KMS-11 (cell line): ENCODE results near the gene SLC5A6.
A peak's percentile ranks its signal among the peaks of the same experiment; 100 is the strongest.

Experiments
- H2AFZ ChIP-seq: fragments of 200-600 bp; sonication (generic); 2 replicates; pipeline ENCODE4 v1.6.1; 2016; ENCODE audit warnings: antibody characterized with exemption, mixed run types, low read depth
- H3K27ac ChIP-seq: fragments of 200-600 bp; sonication (generic); 2 replicates; pipeline ENCODE4 v1.6.1; 2016; ENCODE audit warnings: mild to moderate bottlenecking, mixed run types
- H3K27me3 ChIP-seq: fragments of 200-600 bp; sonication (generic); 2 replicates; pipeline ENCODE4 v1.6.1; 2017; ENCODE audit warnings: mild to moderate bottlenecking, low read depth, mixed run types, moderate library complexity; ENCODE audit not compliant: insufficient read depth
- H3K36me3 ChIP-seq: fragments of 200-600 bp; sonication (generic); 2 replicates; pipeline ENCODE4 v1.6.1; 2017; ENCODE audit warnings: mild to moderate bottlenecking, mixed run types; ENCODE audit not compliant: insufficient read depth
- H3K4me1 ChIP-seq: fragments of 200-600 bp; sonication (generic); 2 replicates; pipeline ENCODE4 v1.6.1; 2016; ENCODE audit warnings: mild to moderate bottlenecking, low read depth, mixed run types; ENCODE audit not compliant: poor library complexity, severe bottlenecking
- H3K4me2 ChIP-seq: fragments of 200-600 bp; sonication (generic); 2 replicates; pipeline ENCODE4 v1.7.0; 2016; ENCODE audit warnings: mild to moderate bottlenecking, mixed run types
- H3K4me3 ChIP-seq: fragments of 200-600 bp; sonication (generic); IDR thresholded peaks from 2 replicates; pipeline ENCODE4 v1.6.1; 2017; ENCODE audit warnings: low read depth, low read length, mixed read lengths; ENCODE audit not compliant: insufficient read depth
- H3K79me2 ChIP-seq: fragments of 200-600 bp; sonication (generic); 2 replicates; pipeline ENCODE4 v1.6.1; 2016; ENCODE audit warnings: low read depth, mixed run types; ENCODE audit not compliant: insufficient read depth
- H3K9ac ChIP-seq: fragments of 200-600 bp; sonication (generic); 2 replicates; pipeline ENCODE4 v1.6.1; 2016; ENCODE audit warnings: mild to moderate bottlenecking, mixed run types
- H4K20me1 ChIP-seq: fragments of 200-600 bp; sonication (generic); 2 replicates; pipeline ENCODE4 v1.6.1; 2016; ENCODE audit warnings: mild to moderate bottlenecking, mixed run types; ENCODE audit not compliant: insufficient read depth
- CTCF ChIP-seq: fragments of 200-600 bp; sonication (generic); conservative IDR thresholded peaks from 2 replicates; pipeline ENCODE4 v1.6.1; 2017; ENCODE audit warnings: low read depth, mild to moderate bottlenecking, antibody characterized with exemption, low read length, moderate library complexity, mixed read lengths

The SLC5A6 gene

GRCh38 chr2:27184115-27184514, 28.0 kb downstream of the SLC5A6 start:
- H3K4me3 ChIP-seq, result no peak overlapping the region
- no peaks in the 10 kb centered on the region for H3K36me3 ChIP-seq
- H2AFZ ChIP-seq, result no peak overlapping the region
- TF ChIP-seq CTCF, result no peak
- H3K9ac ChIP-seq, result no peak overlapping the region
- H3K27ac ChIP-seq, result no peak overlapping the region
- H3K4me1 ChIP-seq, result peaks cover 39% of the 10 kb centered on the region
- no peaks in the 10 kb centered on the region for H4K20me1 ChIP-seq
- no peak overlapping the region for H3K4me2 ChIP-seq
- no peaks in the 10 kb centered on the region for H3K79me2 ChIP-seq
- H3K27me3 ChIP-seq, result no peaks in the 10 kb centered on the region

GRCh38 chr2:27182346-27182745, 29.7 kb downstream of the SLC5A6 start:
- H3K9ac ChIP-seq, result no peak overlapping the region
- no peaks in the 10 kb centered on the region for H3K27me3 ChIP-seq
- H4K20me1 ChIP-seq, result no peaks in the 10 kb centered on the region
- H3K36me3 ChIP-seq, result no peaks in the 10 kb centered on the region
- no peak overlapping the region for H3K4me3 ChIP-seq
- H3K27ac ChIP-seq, result no peak overlapping the region
- TF ChIP-seq CTCF, result no peak
- H2AFZ ChIP-seq, result no peak overlapping the region
- no peaks in the 10 kb centered on the region for H3K79me2 ChIP-seq
- no peak overlapping the region for H3K4me2 ChIP-seq
- peaks cover 36% of the 10 kb centered on the region for H3K4me1 ChIP-seq

GRCh38 chr2:27179344-27180000, 32.6 kb downstream of the SLC5A6 start:
- H3K9ac ChIP-seq, result no peak overlapping the region
- no peak for TF ChIP-seq CTCF
- peaks cover 27% of the 10 kb centered on the region for H3K4me1 ChIP-seq
- no peak overlapping the region for H3K27ac ChIP-seq
- H3K79me2 ChIP-seq, result no peaks in the 10 kb centered on the region
- 0 out of 2 replicates have a peak overlapping the region, but pooled peaks have one; percentile 21 for H3K4me2 ChIP-seq
- H2AFZ ChIP-seq, result no peak overlapping the region
- H3K4me3 ChIP-seq, result no peak overlapping the region
- no peaks in the 10 kb centered on the region for H3K27me3 ChIP-seq
- no peaks in the 10 kb centered on the region for H3K36me3 ChIP-seq
- no peaks in the 10 kb centered on the region for H4K20me1 ChIP-seq

GRCh38 chr2:27178469-27178868, 33.6 kb downstream of the SLC5A6 start:
- no peak overlapping the region for H3K9ac ChIP-seq
- no peaks in the 10 kb centered on the region for H3K79me2 ChIP-seq
- no peak overlapping the region for H2AFZ ChIP-seq
- H3K27ac ChIP-seq, result no peak overlapping the region
- H3K4me1 ChIP-seq, result peaks cover 33% of the 10 kb centered on the region
- no peaks in the 10 kb centered on the region for H3K27me3 ChIP-seq
- TF ChIP-seq CTCF, result no peak
- no peak overlapping the region for H3K4me3 ChIP-seq
- H3K4me2 ChIP-seq, result no peak overlapping the region
- H3K36me3 ChIP-seq, result no peaks in the 10 kb centered on the region
- H4K20me1 ChIP-seq, result no peaks in the 10 kb centered on the region
